Hair follicle dermal papilla cell (primary cell): ENCODE measurements around the gene TRMT11. TPM values are rescaled to one million over a fixed set of nuclear protein-coding genes. Genes with fewer than 3 reads are reported as not detected.

Experiments used
- small RNA-seq: library from RNA; depleted of rRNA; stranded (forward); fragments of <200 nt; gene quantifications from one replicate; pipeline ENCODE3, GENCODE V24; 2012
- total RNA-seq: library from RNA; depleted of rRNA; stranded (reverse); fragments of >200 nt; gene quantifications from 2 replicates; pipeline ENCODE4 v1.2.3, GENCODE V29; 2012

Gene TRMT11
- 17.6 and 25.0 TPM in 2 replicates for total RNA-seq

DNA sequence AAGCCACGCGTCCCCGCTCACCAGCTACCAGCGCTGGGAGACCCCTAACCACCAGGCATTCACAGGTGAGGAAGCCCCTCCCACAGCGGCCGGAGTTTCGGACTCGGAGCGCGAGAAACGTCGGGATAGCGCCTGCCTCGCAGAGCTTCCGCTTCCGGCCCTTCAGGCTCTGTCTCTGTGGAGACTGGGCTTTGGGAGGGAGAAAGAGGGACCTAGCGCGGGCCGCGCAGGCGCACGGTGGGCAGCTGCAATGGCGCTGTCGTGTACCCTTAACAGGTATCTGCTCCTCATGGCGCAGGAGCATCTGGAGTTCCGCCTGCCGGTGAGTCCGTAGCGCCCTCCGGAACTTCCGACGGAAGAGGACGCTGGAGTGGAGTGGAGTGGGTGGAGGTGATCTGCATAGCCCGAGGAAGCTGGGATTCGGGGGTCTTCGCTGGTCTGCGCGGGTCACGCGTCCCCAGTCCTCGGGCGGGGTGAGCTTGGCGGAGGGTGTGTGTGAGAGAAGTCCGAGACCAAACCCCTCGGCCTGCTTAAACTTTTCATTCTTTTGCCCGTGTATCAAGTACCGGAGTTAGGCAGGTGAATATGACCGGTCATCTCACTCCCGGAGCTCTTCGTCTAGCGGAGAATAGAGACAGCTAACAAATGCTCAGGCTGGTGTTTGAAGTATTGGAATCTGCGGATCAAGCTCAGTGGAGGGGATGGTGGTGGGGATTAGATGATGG is at the start of gene TRMT11:
Gene TRMT11 (plus strand): TSS at position 240 of the 725 bp plus-strand sequence. CDS start 11 bp downstream, at position 251.

DNA sequence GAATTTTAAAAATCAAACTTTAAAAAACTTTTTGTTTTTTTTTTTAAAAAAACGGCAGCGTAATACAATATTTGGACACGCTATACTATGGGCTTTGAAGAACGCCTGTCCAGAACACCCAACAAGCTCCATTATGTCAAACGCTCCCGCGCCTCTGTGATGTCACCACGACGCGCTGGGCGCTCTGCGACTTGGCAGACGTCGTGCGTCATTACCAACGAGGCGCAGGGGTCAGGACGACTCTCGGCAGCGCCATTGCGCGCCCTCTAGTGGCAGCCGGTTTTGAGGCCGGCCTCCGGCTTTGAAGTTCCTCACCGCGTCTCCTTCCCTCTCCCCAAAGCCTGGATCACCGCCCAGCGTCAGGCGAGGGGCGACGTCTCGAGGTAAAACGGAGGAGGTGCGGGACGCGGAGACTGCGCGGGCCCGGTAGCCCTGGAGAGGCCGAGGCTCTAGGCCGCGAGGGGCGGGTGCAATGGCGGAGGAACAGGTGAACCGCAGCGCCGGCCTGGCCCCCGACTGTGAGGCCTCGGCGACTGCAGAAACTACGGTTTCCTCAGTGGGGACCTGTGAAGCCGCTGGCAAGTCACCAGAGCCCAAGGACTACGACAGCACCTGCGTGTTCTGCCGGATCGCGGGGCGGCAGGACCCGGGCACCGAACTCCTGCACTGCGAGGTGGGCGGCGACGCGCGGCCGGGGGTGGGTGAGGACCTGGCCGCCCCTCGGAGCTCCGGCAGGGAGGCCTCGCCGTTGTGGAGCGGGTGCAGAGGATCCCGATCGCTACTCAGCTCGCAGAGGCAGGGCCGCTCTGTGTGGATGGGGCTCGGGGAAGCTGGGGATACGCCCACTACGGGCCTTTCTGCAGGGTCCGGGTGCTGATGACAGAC is 29.6 kb upstream of the TRMT11 start, which contains the start of gene HINT3:
Gene HINT3 (plus strand): TSS at position 265 of the 885 bp plus-strand sequence. CDS start 208 bp downstream, at position 473.

Small RNA genes lying within 50 kb of the gene (small RNA-seq; reads per million reads assigned to genes)
- gene RNA5SP216, result not detected

Other genes with a start within 250 kb of the TRMT11 start
- 2.2 and 2.3 TPM in 2 replicates for gene HEY2, start 236.9 kb upstream of the TRMT11 start, total RNA-seq
- gene NCOA7, start 195.6 kb upstream of the TRMT11 start, total RNA-seq, result 12.9 and 14.8 TPM in 2 replicates
- 20.9 and 22.2 TPM in 2 replicates for gene HINT3, start 29.8 kb upstream of the TRMT11 start, total RNA-seq